GM12801 (cell line): ENCODE measurements around the gene CRPPA.

Source experiments
- TF ChIP-seq, protein P1 (sequence below): IDR thresholded peaks from one replicate; pipeline ENCODE4 v1.5.1; 2011; ENCODE audit warnings: control low read depth; ENCODE audit not compliant: insufficient read length; ENCODE audit errors: extremely low read depth

Gene CRPPA

DNA sequence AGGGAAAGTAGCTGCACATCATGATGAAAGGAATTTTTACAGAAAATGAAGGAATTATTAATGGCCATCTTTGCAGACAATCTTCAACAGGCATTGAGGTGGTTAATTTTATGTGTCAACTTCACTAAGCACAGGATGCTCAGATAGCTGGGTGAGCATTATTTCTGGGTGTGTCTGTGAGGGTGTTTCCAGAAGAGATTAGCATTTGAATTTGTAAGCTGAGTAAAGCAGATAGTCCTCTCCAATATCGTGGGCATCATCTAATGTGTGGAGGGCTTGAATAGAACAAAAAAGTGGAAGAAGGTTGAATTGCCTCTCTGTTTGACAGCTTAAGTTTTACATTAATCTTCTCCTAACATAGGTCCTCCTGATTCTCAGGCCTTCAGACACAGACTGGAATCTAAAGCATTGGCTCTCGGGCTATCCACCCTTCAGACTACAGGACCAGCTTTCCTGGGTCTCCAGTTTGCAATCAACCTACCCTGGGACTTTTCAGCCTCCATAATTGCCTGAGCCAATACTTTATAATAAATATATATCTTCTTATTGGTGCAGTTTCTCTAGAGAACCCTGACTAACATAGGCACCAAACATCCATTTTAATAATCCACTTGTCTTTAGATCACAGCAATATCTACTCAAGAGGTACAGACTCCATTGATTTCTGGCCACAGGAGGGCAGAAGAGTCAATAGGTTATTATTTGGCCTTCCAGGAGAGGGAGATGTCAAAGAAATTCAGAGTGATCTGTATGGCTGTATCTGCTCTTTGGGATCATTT, 10.5 kb upstream of the CRPPA start:
- TF ChIP-seq, protein P1, sequence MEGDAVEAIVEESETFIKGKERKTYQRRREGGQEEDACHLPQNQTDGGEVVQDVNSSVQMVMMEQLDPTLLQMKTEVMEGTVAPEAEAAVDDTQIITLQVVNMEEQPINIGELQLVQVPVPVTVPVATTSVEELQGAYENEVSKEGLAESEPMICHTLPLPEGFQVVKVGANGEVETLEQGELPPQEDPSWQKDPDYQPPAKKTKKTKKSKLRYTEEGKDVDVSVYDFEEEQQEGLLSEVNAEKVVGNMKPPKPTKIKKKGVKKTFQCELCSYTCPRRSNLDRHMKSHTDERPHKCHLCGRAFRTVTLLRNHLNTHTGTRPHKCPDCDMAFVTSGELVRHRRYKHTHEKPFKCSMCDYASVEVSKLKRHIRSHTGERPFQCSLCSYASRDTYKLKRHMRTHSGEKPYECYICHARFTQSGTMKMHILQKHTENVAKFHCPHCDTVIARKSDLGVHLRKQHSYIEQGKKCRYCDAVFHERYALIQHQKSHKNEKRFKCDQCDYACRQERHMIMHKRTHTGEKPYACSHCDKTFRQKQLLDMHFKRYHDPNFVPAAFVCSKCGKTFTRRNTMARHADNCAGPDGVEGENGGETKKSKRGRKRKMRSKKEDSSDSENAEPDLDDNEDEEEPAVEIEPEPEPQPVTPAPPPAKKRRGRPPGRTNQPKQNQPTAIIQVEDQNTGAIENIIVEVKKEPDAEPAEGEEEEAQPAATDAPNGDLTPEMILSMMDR: no peak

DNA sequence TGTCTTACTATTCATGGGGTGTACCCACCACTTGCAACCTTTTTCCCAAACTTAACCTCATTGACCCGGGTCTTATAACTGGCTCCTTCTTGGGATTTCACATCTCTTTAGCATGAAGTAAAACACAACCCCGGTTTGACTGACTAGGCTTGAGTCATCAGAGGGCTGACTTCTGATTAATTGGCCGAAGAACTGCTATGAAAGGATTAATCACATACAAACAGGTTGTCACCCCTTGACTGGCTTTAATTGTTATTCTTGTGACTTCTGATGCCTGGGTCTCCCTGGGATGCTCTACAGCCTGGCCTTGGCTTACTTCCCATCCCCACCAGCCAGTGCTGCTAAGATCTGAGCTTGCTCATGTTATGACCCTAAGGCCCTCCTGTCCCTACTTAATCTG, 8.8 kb upstream of the CRPPA start:
- TF ChIP-seq, protein P1: no peak

DNA sequence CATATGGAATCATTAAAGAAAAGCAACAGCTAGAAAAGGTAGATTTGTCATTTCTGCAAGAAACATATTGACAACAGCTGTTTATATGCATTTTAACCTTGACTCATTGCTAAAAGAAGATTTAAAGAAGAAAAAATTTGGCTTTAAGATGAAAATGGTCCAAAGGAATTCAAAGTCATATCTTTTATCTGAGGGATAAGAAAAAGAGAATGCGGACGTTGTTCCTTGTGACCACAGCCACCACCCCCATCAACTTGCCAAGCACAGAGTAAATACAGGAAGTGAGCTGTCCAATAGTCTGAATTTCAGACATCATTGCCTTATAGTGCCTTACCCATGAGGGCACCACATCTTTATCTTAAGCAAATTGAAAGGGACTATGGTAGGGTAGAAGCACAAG, 7.3 kb upstream of the CRPPA start:
- TF ChIP-seq, protein P1: no peak

DNA sequence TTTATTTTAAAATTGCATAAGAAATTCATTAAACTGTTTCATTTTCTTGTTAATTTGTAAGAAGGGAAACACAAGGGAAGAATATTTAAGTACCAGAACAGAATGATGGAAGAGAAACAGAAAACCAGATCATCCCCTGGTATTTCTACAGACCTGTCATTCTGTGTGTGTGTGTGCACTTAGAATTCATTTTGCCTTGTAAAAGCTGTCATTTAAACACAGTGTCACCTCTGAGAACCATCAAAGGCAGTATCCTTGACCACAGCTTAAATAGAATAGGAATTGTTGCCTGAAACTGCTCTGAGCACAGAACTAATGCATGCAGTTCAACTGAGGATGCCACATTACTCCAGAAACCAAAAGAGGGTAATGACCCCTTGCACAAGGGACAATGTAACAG, 6.8 kb upstream of the CRPPA start:
- TF ChIP-seq, protein P1: no peak

DNA sequence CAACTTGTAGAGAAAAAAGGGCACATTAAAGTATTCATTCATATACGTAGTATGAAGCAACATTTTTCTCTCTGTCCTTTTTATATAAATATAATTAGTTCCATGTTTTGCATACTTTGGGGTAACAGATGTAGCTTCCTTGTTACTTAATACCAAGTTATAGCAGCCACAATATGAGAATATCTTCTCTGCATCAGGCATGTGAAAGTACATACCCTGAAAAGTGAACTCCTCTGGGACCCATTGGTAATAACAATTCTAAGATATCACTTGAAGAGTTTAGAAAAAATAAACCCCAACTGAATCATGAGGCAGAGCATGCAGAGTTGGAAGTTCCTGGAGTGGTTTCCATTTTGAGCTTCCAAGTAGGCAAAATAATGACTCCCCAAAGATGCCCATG, 2.4 kb upstream of the CRPPA start:
- TF ChIP-seq, protein P1: no peak

DNA sequence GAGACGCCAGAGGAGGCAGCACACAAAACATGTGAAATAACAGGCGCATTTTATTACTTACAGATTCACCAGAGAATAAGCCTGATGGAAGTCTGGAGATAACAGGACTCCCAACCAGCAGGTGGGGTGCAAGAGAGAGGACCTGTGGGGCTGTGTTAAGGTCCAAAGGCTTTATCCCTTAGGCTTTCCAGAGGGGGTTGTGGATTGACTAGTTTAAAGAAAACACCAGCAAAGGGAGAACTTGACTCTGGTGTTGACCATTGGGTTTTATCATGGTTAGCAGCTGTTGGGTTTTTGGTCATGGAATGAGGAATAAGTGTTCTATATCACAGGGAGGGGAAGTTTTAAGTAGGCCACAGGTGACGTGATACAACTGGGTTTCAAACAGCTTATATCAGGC, 1.6 kb upstream of the CRPPA start:
- TF ChIP-seq, protein P1: no peak

DNA sequence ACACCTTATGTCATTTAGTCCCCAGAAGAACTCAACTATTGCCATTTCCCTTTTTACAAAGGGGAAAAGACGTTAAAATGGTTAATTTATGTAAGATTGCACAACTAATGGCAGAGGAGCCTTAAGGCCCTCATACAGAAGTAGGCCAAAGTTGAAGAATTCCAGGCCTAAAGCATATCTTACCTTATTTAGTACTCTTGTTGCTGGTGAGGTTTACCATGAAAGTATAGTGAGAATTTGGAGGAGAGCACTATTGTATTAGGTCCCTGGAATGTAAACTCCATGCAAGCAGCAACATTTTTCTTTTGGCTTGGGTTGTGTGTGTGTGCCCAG, 731 bp upstream of the CRPPA start:
- TF ChIP-seq, protein P1: no peak
